Mucosa of descending colon (tissue), 3 donors: ENCODE data around the gene SARM1. TPM values are rescaled to one million over a fixed set of nuclear protein-coding genes. Genes with fewer than 3 reads are reported as not detected.

Experiments
- ATAC-seq: fragments of 200-7000 bp; cut with Tn5 transposase; one replicate; pipeline ENCODE4 v1.9.1; 2020; ENCODE audit warnings: mild to moderate bottlenecking, moderate library complexity
- DNase-seq, 3 donors: peaks; one replicate each; pipeline ENCODE4 v3.0.0-alpha.2; 2020
- H3K36me3 ChIP-seq: fragments of 200-600 bp; one replicate; pipeline ENCODE4 v1.8.0; 2021; ENCODE audit warnings: low read depth, mild to moderate bottlenecking
- H3K4me1 ChIP-seq: fragments of 200-600 bp; one replicate; pipeline ENCODE4 v1.8.0; 2021; ENCODE audit warnings: low read depth, mild to moderate bottlenecking
- H3K4me3 ChIP-seq: fragments of 200-600 bp; one replicate; pipeline ENCODE4 v1.8.0; 2021; ENCODE audit warnings: mild to moderate bottlenecking
- H3K9me3 ChIP-seq: fragments of 200-600 bp; one replicate; pipeline ENCODE4 v1.8.0; 2021; ENCODE audit warnings: mild to moderate bottlenecking
- intact Hi-C, 2 donors: fragments of 100-400 bp; cut with DNase I in 1 of 2; cut with micrococcal nuclease in 1 of 2; formaldehyde crosslinking; loops; one replicate each; pipeline versions ENCODE4 v1.11.0 to v1.11.1; 2022; cut with DNase I, micrococcal nuclease
- total RNA-seq, 3 donors: library from RNA; stranded (reverse); fragmentation: NEBNext Ultra II Directional in 2 of 3; extraction: Animal tissue kit (Norgen Biotek cat#: 25700) in 2 of 3; gene quantifications; one replicate each; pipeline versions ENCODE4 v1.2.1 to v1.2.4, GENCODE V29; 2021 to 2023
- TF ChIP-seq, protein P1 (sequence below): fragments of 200-600 bp; IDR thresholded peaks from one replicate; pipeline ENCODE4 v1.8.0; 2022; ENCODE audit warnings: antibody characterized with exemption, mild to moderate bottlenecking
- donor health status: DM: no; HTN: no; CAD: no; lungs with moderate emphysema.
- donor health status: DM: no; HTN: no; CAD: no.
- donor health status: DM: no; HTN: yes; CAD: no.

Gene SARM1
- total RNA-seq, 3 donors from 2014 or later: 12.8 to 16.4 (median 15.0) TPM

DNA sequence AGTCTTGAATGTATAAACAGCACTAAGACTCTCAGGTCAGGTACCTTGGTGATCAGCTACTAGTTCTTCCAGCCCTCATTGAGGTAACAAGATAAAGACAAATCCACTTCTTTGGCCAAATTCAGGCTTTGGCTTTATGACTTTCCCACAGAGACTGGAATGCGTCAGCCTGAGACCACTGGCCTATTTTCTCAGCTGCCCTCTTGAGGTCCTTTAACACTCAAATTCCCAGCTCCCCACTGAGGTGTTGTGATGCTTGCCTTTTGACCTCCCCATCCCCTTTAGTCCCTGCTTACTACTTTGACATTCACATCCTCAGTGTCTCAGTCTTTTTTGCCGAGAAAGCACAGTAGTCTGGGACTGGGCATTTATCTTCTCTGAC, 25.3 kb upstream of the SARM1 start:
- TF ChIP-seq, protein P1, sequence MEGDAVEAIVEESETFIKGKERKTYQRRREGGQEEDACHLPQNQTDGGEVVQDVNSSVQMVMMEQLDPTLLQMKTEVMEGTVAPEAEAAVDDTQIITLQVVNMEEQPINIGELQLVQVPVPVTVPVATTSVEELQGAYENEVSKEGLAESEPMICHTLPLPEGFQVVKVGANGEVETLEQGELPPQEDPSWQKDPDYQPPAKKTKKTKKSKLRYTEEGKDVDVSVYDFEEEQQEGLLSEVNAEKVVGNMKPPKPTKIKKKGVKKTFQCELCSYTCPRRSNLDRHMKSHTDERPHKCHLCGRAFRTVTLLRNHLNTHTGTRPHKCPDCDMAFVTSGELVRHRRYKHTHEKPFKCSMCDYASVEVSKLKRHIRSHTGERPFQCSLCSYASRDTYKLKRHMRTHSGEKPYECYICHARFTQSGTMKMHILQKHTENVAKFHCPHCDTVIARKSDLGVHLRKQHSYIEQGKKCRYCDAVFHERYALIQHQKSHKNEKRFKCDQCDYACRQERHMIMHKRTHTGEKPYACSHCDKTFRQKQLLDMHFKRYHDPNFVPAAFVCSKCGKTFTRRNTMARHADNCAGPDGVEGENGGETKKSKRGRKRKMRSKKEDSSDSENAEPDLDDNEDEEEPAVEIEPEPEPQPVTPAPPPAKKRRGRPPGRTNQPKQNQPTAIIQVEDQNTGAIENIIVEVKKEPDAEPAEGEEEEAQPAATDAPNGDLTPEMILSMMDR: no peak
- intact Hi-C loops: no loop called here
- H3K36me3 ChIP-seq: peaks cover 10% of the 10 kb centered on the region
- ATAC-seq: no peak
- H3K4me1 ChIP-seq: no peaks in the 10 kb centered on the region
- no peak overlapping the region for H3K4me3 ChIP-seq
- no peaks in the 10 kb centered on the region for H3K9me3 ChIP-seq
- no peak for DNase-seq

DNA sequence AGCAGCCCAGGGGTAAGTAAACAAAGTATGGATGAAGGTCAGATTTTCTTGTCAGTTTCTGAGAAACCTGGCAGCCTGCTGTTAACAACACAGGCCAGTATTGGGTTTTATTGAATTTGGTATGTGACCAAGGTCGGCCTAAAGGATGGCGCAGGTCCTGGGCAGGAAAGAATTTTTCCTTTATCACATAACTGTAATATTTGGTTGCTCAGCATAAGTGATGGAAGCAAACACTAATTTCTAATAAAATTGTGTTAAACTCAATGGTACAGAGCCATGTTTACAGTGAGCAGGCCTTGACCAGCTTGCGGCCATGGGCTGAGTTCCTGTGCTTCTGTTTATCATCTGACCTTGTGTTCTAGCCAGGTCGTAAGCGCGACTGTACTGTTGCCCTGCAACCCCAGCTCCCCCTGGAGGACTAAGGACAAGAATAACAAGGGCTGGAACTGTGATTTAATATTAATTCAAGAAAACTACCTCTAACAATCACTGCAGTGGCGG, 24.7 kb upstream of the SARM1 start:
- Histone ChIP-seq H3K36me3 (peaks cover 10% of the 10 kb centered on the region), H3K9me3 (no peaks in the 10 kb centered on the region), H3K4me1 (no peaks in the 10 kb centered on the region), H3K4me3 (no peak overlapping the region)
- ATAC-seq (no peak), DNase-seq (no peak)
- TF ChIP-seq, protein P1: no peak
- intact Hi-C loops: no loop called here

DNA sequence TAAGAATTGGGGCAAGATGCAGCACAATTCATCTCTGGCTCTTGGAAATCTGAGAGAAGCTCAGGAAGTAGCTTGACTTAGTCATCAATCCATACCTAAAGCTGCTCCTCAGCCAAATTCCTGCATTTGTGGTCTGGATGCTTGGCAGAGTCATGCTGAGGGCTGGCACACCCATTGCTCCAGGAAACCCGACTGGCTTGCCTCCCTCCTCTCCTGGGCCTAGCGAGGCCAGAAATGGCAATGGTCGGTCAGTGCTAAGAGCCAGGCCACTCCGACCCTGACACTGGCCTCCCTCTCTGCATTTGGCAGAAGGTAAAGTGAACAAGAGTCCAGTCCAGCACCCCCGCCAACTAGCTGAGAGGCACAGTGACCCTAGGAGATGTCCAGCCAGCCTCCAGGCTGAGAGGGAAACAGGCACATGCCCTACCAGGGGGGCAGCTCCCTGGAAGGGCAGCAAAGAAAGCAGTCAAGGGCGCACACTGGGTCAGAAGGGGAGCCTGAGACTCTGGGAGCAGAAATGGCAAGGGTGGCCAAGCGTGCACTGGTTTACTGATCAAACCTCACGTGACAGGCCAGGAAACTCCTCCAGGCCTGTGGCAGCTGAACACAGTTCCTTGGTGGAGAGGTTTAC, 24.1 kb upstream of the SARM1 start:
- intact Hi-C loops: no loop called here
- no peak overlapping the region for H3K4me3 ChIP-seq
- DNase-seq (no peak), ATAC-seq (no peak)
- peaks cover 10% of the 10 kb centered on the region for H3K36me3 ChIP-seq
- no peaks in the 10 kb centered on the region for H3K4me1 ChIP-seq
- TF ChIP-seq, protein P1: no peak
- H3K9me3 ChIP-seq: no peaks in the 10 kb centered on the region

DNA sequence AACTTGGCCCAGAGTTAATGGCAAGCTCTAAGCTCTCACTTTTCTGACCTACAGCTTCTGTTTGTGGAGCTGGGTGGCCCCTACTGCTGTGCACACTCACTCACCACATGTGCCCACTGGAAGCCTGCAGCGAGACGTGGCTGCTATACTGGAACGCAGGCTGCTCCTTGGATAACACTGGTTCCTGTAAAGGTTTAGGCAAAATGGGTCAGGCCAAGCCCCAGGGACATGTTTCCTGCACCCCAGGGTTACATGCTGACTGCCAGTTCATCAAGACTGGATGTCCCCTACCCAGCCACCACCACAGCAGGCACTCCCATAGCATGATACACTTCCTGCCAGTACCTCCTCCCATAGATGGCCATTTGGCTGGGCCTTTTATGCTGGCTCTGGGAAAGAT, 22.5 kb upstream of the SARM1 start:
- no peak for DNase-seq
- intact Hi-C loops: no loop called here
- ATAC-seq: no peak
- no peaks in the 10 kb centered on the region for H3K9me3 ChIP-seq
- H3K4me3 ChIP-seq: no peak overlapping the region
- no peaks in the 10 kb centered on the region for H3K4me1 ChIP-seq
- H3K36me3 ChIP-seq: peaks cover 4% of the 10 kb centered on the region
- TF ChIP-seq, protein P1: no peak

DNA sequence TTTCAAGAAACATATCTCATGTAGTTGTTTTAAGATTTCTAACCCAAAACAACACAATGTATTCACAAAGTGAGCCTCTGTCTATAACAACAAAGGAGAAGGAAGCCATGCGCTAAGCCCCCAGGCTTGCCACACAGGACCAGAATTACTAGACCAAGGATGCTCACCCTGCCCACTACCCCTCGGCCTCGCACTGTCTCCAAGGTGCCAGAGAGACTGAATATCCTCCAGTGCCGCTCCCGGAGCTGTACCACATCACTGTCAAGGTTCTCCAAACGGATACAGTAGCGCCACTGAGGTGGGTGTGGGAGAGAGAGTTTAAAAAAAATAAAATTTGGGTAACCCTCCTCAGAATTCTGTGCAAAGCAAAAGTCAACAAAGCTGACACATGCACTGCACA, 21.2 kb upstream of the SARM1 start:
- ATAC-seq (no peak), DNase-seq (no peak)
- Histone ChIP-seq H3K4me1 (no peaks in the 10 kb centered on the region), H3K9me3 (no peaks in the 10 kb centered on the region), H3K4me3 (no peak overlapping the region), H3K36me3 (peaks cover 4% of the 10 kb centered on the region)
- TF ChIP-seq, protein P1: no peak
- intact Hi-C loops: no loop called here
